GM21825 (cell line): ENCODE data around the gene ZFP92.

Experiments used
- ATAC-seq: cut with Tn5 transposase; IDR thresholded peaks from one replicate; pipeline ENCODE4 v1.9.1; 2021; ENCODE audit warnings: mild to moderate bottlenecking, moderate library complexity; ENCODE audit not compliant: unreplicated experiment

The ZFP92 gene

DNA sequence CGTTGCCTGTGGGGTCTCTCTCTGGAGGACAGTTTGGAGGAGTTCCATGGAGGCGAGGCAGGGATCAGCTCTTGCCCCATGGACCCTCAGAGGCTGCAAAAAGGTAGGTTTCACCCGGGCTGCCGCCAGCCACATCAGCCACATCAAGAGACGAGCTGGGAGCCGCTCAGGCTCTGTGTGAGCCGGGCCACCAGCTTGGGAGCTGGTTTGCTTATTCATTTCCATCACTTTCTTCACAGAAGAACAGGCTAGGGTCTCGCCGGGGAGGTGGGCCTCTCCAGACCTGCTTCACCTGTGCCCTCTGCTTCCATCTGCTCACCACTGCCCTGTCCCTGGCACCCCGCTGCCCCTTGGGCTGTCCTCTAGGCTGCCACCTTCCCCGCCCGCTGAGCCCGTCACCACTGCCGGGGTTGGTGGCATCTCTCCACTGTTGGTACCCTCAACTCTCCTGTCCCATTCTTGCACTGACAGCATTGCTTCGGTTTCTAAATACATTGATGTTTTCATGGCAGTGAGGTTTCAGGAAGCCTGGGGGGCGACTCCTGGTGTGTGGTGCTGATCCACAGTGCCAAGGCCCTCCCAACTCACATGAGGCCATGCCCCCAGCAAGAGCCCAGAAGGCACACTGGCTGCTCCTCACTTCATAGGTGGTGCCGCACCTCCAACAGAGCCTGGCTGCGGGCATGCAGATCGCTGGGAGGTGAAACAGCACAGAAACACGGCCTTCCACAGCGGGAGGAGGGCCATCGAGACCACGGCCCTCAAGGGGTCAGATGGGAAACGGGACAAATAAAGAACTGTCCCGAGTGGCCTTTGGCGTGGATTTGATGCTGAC lies 39.1 kb downstream of the ZFP92 start:
- ATAC-seq, result no peak

DNA sequence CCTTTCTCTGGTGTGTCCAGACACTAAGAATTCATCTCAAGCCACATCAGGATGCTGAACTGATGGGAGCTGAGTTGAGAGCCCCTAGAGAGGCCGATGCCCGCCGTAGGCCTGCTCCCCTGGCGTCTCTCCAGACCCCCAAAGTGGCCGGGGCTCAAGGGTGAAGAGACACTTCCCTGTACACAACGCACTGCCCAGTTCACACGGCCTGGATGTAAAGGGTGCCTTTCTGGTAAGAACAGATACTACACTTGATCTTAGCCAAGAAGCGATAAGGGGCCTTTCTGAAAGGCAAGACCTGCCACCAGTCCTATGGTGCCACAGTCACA lies 39.6 kb downstream of the ZFP92 start:
- ATAC-seq, result no peak

DNA sequence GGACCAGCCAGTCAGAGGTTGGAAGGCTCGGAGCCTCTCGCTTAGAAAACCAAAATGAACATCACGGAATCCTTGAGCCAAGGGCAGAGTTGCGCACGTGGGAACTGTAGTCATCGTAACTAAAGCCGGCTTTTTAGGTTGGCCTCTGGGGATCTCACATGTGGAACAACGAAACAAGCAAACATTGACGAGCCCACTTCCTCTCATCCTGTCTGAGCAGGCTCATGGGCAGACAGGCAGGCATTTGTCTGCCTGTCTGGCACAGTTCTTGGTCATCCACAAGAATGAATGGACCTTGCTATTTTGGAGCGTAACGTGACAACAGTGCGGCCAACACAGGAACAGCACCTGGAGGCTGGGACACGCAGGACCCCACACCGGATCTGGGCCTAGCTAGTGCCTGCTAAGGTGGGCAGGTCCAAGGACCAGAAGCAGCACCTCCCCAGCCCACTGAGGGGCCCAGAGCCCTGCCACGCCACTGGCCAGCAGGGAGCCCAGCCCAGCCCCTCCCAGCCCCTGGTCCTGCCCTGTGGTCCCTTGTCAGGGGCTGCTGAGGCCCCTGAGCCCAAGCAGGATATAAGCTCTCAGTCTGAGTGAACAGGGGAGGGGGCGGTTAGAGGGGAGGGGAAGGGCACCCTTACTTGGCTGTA lies 43.8 kb downstream of the ZFP92 start:
- ATAC-seq, result no peak

DNA sequence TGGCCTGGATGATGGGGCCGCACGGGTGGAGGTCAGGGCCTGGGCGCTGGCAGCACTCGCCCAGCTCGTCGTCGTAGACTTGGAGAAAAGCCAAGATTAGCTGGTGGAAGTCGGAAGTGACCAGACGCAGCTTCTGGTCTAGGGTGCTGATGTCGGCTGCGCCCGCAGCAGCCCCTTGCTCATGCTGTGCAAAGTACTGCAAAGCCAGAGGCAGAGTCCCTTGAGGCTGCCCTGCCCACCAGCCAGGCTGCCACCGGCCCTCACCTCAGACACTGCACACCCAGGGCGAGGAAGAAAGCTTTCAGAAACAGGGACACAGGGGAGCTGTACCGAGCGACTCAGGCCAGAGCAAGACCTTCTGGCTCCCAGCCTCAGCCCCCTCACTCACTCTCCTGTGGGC lies 44.3 kb downstream of the ZFP92 start:
- ATAC-seq, result no peak

DNA sequence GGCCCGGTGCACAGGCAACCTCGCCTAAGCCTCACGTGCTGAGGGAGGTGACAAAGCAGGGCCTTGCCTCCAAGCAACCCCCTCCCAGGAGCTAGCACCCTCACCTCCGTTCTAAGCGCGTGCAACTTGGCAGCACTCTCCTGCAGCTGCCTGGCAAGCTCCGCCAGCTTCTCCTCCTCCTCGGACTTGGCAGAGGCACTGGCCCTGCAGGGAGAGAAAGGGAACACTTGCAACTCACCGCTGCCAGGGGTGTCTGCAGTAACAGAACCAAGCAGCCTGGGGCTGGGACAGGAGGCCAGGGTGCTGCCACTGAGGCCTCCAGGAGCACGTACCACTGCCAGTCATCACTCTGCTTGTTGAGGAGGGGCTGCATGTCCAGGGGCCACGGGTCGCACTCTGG lies 44.9 kb downstream of the ZFP92 start:
- ATAC-seq, result no peak

DNA sequence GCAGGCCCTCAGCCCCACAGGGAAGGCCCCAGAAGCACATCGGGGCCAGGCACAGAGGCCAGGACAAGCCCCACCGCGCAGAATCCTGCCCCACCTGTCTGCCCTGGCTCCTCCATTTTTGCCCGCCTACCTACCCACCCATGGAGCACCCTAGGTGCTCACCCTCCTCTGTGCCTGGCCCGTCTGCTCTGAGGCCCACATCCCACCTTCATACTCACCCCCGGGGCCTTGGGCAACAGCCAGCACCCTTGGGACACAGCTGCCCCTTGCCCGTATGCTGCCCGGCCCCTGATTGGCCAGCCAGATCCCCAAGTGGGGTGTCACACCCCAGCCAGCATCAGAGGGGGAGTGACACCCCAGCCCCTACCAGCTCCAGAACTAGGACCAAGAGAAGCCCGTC lies 45.4 kb downstream of the ZFP92 start:
- ATAC-seq, result no peak

DNA sequence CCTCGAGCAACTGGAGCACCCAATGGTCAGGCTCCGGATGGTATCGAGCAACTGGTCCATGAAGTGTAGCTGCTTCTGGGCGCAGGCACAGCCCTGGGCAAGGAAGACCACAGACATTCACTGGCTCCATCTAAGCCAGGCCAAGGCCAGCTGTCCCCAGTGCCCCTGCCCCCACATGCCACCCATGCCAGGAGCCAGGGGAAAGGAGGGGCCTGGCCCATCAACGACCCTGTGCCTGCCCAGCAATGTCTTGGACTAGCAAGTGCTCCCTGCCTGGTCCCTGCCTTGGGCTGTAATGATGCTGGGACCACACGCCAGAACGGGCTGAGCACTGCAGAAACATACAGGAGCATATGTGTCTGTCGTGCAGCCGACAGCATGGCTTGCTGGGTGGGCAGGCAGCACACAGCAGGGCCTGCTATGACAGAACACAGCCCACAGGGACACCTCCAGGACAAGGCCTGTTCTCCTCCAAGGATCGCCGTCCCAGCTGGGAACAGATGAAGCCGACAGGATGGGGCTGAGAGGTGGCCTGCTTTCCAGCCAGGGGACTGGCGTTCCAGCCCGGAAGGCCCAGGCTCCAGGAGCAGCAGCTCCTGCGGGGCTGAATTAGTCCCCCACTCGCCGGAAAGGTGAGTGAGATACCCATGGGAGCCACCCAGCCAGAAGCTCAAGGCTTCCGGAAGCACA lies 46.0 kb downstream of the ZFP92 start:
- ATAC-seq, result no peak

DNA sequence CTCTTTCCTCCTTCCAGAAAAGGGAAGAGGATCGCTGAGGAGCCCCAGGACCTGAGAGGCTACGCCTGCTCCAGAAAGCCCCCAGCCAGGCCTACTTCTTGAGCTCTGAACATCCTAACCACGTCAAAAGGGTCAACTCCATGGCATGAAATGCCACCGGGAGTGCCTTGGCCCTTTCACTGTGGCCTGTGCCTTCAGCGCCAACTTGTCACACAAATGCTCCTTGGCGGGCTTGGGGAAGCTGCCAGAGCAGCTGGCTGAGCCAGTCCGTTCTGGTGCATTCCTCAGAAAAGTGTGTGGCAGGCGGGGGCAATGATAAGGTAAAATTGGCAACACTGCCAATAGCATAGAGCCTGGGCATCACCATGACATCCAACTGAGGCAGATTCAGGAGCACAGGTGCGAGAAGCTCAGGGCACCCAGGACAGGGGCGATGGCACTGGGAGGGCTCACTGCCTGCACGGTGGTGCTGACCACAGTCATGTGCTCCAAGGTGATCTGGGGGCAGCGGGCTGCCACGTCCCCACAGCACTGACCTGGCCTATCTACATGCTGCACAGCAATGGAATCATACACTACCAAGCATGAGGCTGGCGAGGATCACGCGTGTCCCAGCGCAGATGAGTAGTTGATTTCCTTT lies 46.7 kb downstream of the ZFP92 start:
- ATAC-seq, result no peak

DNA sequence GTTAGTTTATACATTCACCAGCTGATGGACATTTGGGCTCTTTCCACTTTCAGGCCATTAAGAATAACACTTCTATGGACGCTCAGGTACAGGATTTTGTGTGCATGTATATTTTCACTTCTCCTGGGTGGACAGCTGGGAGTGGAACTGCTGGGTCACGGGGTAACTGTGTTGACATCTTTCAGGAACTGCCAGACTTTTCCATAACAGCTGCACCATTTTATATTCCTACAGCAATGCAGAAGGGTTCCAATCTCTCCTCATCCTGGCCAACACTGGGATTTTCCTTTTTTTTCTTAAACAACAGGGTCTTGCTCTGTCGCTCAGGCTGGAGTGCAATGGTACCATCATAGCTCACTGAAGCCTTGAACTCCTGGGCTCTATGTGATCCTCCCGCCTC lies 47.2 kb downstream of the ZFP92 start:
- ATAC-seq, result no peak

DNA sequence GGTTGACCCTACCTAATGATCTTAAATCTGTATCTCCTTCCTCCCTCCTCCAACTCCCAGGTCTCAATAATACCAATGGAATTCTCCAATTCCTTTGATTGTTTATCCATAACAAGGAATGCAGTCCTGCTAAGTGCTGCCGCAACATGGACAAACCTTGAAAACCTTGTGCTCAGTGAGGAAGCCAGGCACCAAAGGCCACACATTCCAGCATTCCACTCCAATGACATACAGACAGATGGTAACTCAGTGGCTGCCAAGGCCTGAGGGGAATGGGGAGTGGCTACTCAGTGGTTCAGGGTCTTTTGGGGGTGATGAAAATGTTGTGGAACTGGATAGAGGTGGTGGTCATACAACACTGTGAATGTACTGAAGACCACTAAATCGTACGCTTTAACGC lies 48.7 kb downstream of the ZFP92 start:
- no peak for ATAC-seq

DNA sequence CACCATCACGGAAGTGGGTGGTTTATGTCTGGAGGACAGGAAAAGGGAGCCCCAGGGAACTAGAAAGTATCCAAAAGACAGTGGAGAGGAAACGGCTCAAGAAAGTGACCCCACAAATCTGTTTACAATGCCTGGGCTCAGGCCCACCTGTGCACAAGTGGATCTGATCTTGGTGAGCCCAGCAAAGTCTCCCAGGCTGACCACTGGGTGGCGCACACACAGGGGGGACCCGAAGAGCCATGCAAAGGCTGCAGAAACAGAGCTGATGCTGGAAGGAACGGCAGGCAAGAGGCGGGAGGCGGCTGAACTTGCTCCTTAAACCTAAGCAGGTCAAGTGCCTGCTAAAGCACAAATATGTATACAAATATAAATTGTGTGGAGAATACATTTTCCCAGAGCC lies 49.6 kb downstream of the ZFP92 start:
- no peak for ATAC-seq
